ENCODE data around the gene HOXA4.

DNA sequence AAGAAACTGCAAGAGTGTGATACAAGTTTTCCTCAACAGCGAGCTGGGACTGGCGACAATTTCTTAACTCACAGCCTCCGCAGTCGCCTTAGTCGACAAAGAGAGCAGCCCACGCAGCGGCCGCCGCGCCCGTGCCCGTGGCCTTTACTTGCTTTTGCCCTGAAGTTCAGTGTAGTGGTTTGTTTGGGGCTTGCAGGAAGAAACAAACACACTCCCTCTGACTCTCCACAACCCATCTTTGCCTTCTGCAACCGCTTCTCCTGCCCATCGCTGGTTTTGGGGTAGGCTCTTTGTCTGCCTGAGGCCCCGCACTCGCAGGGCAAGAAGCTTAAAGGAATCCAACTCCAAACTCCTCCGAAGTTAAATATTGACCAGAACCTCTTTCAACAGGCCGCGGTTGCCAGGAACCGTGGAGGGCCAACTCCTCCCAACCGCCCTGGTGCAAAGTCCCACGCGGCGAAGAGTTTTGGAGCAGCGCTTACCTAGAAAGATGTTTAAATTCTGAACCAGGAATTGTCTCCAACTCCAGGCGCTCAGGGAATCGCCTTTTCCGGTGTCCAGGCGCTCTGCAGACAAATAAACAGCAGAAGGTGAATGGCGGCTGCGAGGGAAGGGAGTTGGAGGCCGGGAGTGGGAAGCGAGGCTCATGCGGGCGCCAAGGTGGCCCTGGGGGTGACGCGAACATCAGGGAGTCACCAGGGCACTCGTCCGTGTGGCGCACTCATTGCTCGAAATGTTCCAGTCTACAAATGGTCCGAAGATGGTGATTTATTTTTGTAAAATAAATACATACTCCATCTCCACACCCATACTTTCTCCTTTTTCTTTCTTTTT lies 8.3 kb downstream of the HOXA4 start:
- TF ChIP-seq, protein P1, sequence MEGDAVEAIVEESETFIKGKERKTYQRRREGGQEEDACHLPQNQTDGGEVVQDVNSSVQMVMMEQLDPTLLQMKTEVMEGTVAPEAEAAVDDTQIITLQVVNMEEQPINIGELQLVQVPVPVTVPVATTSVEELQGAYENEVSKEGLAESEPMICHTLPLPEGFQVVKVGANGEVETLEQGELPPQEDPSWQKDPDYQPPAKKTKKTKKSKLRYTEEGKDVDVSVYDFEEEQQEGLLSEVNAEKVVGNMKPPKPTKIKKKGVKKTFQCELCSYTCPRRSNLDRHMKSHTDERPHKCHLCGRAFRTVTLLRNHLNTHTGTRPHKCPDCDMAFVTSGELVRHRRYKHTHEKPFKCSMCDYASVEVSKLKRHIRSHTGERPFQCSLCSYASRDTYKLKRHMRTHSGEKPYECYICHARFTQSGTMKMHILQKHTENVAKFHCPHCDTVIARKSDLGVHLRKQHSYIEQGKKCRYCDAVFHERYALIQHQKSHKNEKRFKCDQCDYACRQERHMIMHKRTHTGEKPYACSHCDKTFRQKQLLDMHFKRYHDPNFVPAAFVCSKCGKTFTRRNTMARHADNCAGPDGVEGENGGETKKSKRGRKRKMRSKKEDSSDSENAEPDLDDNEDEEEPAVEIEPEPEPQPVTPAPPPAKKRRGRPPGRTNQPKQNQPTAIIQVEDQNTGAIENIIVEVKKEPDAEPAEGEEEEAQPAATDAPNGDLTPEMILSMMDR (IDR thresholded peaks at IDR 0.05) = no peak
- TF ChIP-seq POLR2AphosphoS5 (IDR thresholded peaks at IDR 0.05; ENCODE audit: insufficient read depth in 1 of 2, low read depth in 1 of 2) (no peak), POLR2A (IDR thresholded peaks at IDR 0.05) (no peak)
